Activated naive CD8-positive, alpha-beta T cell treated with anti-CD3 and anti-CD28 coated beads, Interleukin-2, amount 10 ng/mL, durations not matched to agents 7 days and 5 days (primary cell): ENCODE data around the gene DDTL. TPM values are rescaled to one million over a fixed set of nuclear protein-coding genes. Genes with fewer than 3 reads are reported as not detected.

Experiments used
- ATAC-seq: fragments of 150-1000 bp; cut with Tn5 transposase; one replicate; pipeline ENCODE4 v1.10.0; 2021; ENCODE audit warnings: low read depth, moderate library complexity
- POLR2A ChIA-PET: fragments of 350-600 bp; sonication (Branson Sonifier 250); formaldehyde crosslinking; loops from one replicate; lab custom pipeline; 2021; ENCODE audit warnings: antibody characterized with exemption; lab: Charles Lee
- DNase-seq: peaks from one replicate; pipeline ENCODE4 v3.0.0; 2021
- H3K27ac Mint-ChIP-seq: one replicate; pipeline ENCODE4 v1.8.0; 2022; ENCODE audit warnings: mild to moderate bottlenecking, mixed read lengths
- H3K27me3 Mint-ChIP-seq: one replicate; pipeline ENCODE4 v1.8.0; 2022; ENCODE audit warnings: mild to moderate bottlenecking, moderate library complexity, mixed read lengths
- H3K36me3 Mint-ChIP-seq: one replicate; pipeline ENCODE4 v1.8.0; 2021; ENCODE audit warnings: mild to moderate bottlenecking, mixed read lengths
- H3K4me1 Mint-ChIP-seq: one replicate; pipeline ENCODE4 v1.8.0; 2021; ENCODE audit warnings: mixed read lengths
- H3K4me3 Mint-ChIP-seq: one replicate; pipeline ENCODE4 v1.8.0; 2022; ENCODE audit warnings: mild to moderate bottlenecking, moderate library complexity, mixed read lengths
- H3K9me3 Mint-ChIP-seq: one replicate; pipeline ENCODE4 v1.8.0; 2021; ENCODE audit warnings: mixed read lengths
- total RNA-seq, 2 experiments: library from RNA; stranded (reverse); gene quantifications; one replicate each; pipeline ENCODE4 v1.2.3, GENCODE V29; 2021

The DDTL gene
- total RNA-seq, 2 experiments from 2014 or later = not detected

DNA sequence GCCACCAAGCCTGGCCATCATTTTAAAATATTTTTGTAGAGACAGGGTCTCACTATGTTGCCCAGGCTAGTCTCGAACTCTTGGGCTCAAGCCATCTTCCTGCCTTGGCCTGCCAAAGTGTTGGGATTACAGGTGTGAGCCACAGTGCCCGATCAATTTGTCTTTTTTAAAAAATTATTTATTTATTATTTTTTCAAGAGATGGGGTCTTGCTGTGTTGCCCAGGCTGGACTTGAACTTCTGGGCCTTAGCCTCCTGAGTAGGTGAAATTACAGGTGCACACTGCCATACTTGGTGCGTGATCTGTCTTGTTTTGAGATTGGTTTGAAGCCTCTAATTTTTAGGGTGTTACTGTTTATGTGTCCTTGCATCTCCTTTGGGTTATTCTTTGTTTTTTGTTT is 54.6 kb downstream of the DDTL start:
- H3K4me1 Mint-ChIP-seq = peaks cover 20% of the 10 kb centered on the region
- H3K9me3 Mint-ChIP-seq = peaks cover 2% of the 10 kb centered on the region
- no peak overlapping the region for H3K27ac Mint-ChIP-seq
- H3K4me3 Mint-ChIP-seq = no peak overlapping the region
- no peak for DNase-seq
- H3K36me3 Mint-ChIP-seq = peaks cover 44% of the 10 kb centered on the region
- H3K27me3 Mint-ChIP-seq = no peaks in the 10 kb centered on the region
- ATAC-seq = no peak
- POLR2A ChIA-PET = no interaction called here

Other genes starting within 250 kb of the DDTL start
- 1 to 10 TPM; 3.8 to 4.1 TPM for gene ZNF70, start 215.8 kb upstream of the DDTL start, total RNA-seq
- not detected for gene VPREB3, start 212.5 kb upstream of the DDTL start, total RNA-seq
- gene C22orf15, start 203.9 kb upstream of the DDTL start, total RNA-seq = 1 to 10 TPM; 2.1 to 2.9 TPM
- 100 to 1,000 TPM in 1 of 2 experiments, 10 to 100 TPM in 1; 99.8 to 111 TPM for gene CHCHD10, start 198.9 kb upstream of the DDTL start, total RNA-seq
- 1 to 10 TPM; 2.1 to 2.4 TPM for gene MMP11, start 194.0 kb upstream of the DDTL start, total RNA-seq
- 10 to 100 TPM; 81.2 to 82.8 TPM for gene SMARCB1, start 179.9 kb upstream of the DDTL start, total RNA-seq
- gene DERL3, start 127.9 kb upstream of the DDTL start, total RNA-seq = 1 to 10 TPM; 9.6 to 9.9 TPM
- 10 to 100 TPM; 10.0 to 12.1 TPM for gene SLC2A11, start 109.0 kb upstream of the DDTL start, total RNA-seq
- 100 to 1,000 TPM; 776 to 848 TPM for gene MIF, start 72.5 kb upstream of the DDTL start, total RNA-seq
- gene GSTT2B, start 5.7 kb upstream of the DDTL start, total RNA-seq = not detected
- 100 to 1,000 TPM; 133 TPM for gene DDT, start 7.6 kb downstream of the DDTL start, total RNA-seq
- gene GSTT2, start 13.2 kb downstream of the DDTL start, total RNA-seq = not detected
- not detected for gene GSTT4, start 38.6 kb downstream of the DDTL start, total RNA-seq
- 100 to 1,000 TPM; 153 to 159 TPM for gene CABIN1, start 44.4 kb downstream of the DDTL start, total RNA-seq
- gene SUSD2, start 214.6 kb downstream of the DDTL start, total RNA-seq = 1 to 10 TPM in 1 of 2 experiments, under 1 TPM in 1; 0.94 to 1.2 TPM